ENCODE results near the gene PCNT. TPM values are rescaled to one million over a fixed set of nuclear protein-coding genes. Genes with fewer than 3 reads are reported as not detected.

The PCNT gene
- total and polyA plus RNA-seq, 2 donors (not counting 1 experiment from before 2014, with no cell fraction given) = 20.3 to 58.1 TPM

DNA sequence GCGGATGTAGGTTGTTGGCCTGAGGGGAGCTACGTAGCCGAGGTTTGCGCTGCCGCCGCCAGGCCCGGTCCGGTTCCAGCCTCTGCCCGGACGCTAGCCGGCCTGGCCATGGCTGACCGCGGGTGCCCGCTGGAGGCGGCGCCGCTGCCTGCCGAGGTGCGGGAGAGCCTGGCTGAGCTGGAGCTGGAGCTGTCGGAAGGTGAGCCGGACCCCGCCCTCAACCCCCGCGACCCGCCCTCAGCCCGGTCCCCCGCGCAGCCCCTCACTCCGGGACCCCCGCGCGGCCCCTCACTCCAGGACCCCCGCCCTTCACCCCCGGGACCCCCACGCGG lies 135.0 kb downstream of the PCNT start:
- Histone ChIP-seq H3K36me3 (replicated peaks in 1 of 2; ENCODE audit: control extremely low read depth in 1 of 2, control insufficient read depth in 1 of 2, extremely low read depth in 1 of 2, insufficient read depth in 2 of 2, low read length in 1 of 2) (peaks cover 3 to 7% of the 10 kb centered on the region in 2 experiments), H3K4me3 (ENCODE audit: control extremely low read depth in 1 of 5, extremely low read depth in 1 of 5, insufficient read depth in 1 of 5, low read depth in 2 of 5, low read length in 4 of 5) (peak overlapping the region; percentile 40 to 94 (median 90)), H3K27ac (ENCODE audit: low read length in 2 of 2) (peak overlapping the region in 1 of 2 donors; percentile 71), H3K4me2 (replicated peaks; ENCODE audit: low read depth, low read length, poor library complexity, severe bottlenecking) (peak overlapping the region; percentile 91), H3K4me1 (ENCODE audit: control insufficient read depth in 2 of 2, insufficient read depth in 2 of 2, low read length in 2 of 2) (peaks cover 16 to 23% of the 10 kb centered on the region in 2 donors), H3K79me2 (ENCODE audit: control insufficient read depth, insufficient read depth, low read length) (peaks cover 53% of the 10 kb centered on the region), H3K9ac (ENCODE audit: low read length) (peak overlapping the region; percentile 85), H3K27me3 (replicated peaks in 1 of 4; ENCODE audit: control extremely low read depth in 1 of 4, control insufficient read depth in 3 of 4, insufficient read depth in 4 of 4, low read length in 3 of 4) (no peaks in the 10 kb centered on the region), H2AFZ (ENCODE audit: insufficient read depth, low read depth, low read length, poor library complexity, severe bottlenecking) (peak overlapping the region; percentile 97), H4K20me1 (ENCODE audit: control insufficient read depth, insufficient read depth, low read length, poor library complexity, severe bottlenecking) (peaks cover 5% of the 10 kb centered on the region), H3K9me3 (ENCODE audit: control extremely low read depth in 1 of 3, control insufficient read depth in 2 of 3, insufficient read depth in 1 of 3, low read length in 2 of 3) (no peaks in the 10 kb centered on the region)
- H3K27me3 Mint-ChIP-seq = no peaks in the 10 kb centered on the region
- H3K9me3 Mint-ChIP-seq (ENCODE audit: insufficient read depth) = no peaks in the 10 kb centered on the region
- intact Hi-C loops (cut with micrococcal nuclease) = no loop called here
- peak overlapping the region; percentile 82 for H3K27ac Mint-ChIP-seq
- H3K4me3 Mint-ChIP-seq = peak overlapping the region; percentile 86
- no peak for DNase-seq
- 0% methylated on average over 32 of the region's 36 CpGs for WGBS (ENCODE audit: insufficient coverage)
- CTCF ChIA-PET = interaction anchor here (0.7 to 1.3 kb wide), 2 partner anchors 41 to 316 kb away, joined by 3 read pairs; no protein-coding TSS in a partner anchor
- POLR2A ChIA-PET = interaction anchor here (0.7 kb wide), 1 partner anchor 176 kb away, joined by 3 read pairs; the partner anchor contains the start of gene PRMT2
- no peak for ATAC-seq (ENCODE audit: low read depth)
- peaks cover 29% of the 10 kb centered on the region for H3K4me1 Mint-ChIP-seq
- TF ChIP-seq, protein P1, sequence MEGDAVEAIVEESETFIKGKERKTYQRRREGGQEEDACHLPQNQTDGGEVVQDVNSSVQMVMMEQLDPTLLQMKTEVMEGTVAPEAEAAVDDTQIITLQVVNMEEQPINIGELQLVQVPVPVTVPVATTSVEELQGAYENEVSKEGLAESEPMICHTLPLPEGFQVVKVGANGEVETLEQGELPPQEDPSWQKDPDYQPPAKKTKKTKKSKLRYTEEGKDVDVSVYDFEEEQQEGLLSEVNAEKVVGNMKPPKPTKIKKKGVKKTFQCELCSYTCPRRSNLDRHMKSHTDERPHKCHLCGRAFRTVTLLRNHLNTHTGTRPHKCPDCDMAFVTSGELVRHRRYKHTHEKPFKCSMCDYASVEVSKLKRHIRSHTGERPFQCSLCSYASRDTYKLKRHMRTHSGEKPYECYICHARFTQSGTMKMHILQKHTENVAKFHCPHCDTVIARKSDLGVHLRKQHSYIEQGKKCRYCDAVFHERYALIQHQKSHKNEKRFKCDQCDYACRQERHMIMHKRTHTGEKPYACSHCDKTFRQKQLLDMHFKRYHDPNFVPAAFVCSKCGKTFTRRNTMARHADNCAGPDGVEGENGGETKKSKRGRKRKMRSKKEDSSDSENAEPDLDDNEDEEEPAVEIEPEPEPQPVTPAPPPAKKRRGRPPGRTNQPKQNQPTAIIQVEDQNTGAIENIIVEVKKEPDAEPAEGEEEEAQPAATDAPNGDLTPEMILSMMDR (IDR thresholded peaks at IDR 0.05) = no peak

DNA sequence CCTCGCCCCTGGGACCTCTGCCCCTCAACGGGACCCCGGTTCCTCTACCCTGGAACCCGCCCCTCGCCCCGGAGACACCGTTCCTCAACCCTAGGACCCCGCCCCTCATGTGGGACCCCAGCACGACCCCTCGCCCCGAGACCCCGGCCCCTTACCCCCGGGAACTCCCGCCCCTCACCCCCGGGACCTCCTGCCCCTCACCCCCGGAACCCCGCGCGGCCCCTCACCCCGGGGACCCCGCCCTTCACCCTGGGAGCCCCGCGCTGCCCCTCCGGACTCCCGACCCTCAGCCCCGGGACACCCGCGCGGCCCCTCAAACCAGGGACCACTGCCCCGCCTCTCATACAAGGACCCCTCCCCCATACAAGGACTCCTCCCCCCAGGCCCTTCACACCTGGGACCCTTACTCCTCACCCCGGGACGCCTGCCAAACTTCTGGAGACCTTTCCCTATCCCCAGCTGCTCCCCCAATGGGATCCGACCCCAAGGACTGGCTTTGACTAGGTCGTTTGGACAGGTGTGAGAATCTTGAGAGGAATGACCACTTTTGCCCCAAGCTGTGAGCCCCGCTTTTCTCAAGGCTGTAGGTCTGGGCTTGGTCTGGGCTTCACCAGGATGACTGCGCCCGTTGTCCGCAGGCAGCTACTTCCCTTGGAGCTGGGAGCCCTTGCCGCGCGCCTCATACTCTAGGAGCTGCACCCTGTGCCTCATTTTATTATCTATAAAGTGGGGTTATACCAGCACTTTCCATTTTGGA lies 135.6 kb downstream of the PCNT start:
- Histone ChIP-seq H3K4me3 (ENCODE audit: control extremely low read depth in 1 of 5, extremely low read depth in 1 of 5, insufficient read depth in 1 of 5, low read depth in 2 of 5, low read length in 4 of 5) (peak overlapping the region in 4 of 5 experiments; percentile 54 to 94 (median 92)), H4K20me1 (ENCODE audit: control insufficient read depth, insufficient read depth, low read length, poor library complexity, severe bottlenecking) (peaks cover 5% of the 10 kb centered on the region), H3K9ac (ENCODE audit: low read length) (peak overlapping the region; percentile 85), H3K79me2 (ENCODE audit: control insufficient read depth, insufficient read depth, low read length) (peaks cover 48% of the 10 kb centered on the region), H3K4me2 (replicated peaks; ENCODE audit: low read depth, low read length, poor library complexity, severe bottlenecking) (peak overlapping the region; percentile 91), H3K4me1 (ENCODE audit: control insufficient read depth in 2 of 2, insufficient read depth in 2 of 2, low read length in 2 of 2) (peaks cover 16 to 23% of the 10 kb centered on the region in 2 donors), H3K9me3 (ENCODE audit: control extremely low read depth in 1 of 3, control insufficient read depth in 2 of 3, insufficient read depth in 1 of 3, low read length in 2 of 3) (no peaks in the 10 kb centered on the region), H3K27ac (ENCODE audit: low read length in 2 of 2) (peak overlapping the region in 1 of 2 donors; percentile 71), H3K27me3 (replicated peaks in 1 of 4; ENCODE audit: control extremely low read depth in 1 of 4, control insufficient read depth in 3 of 4, insufficient read depth in 4 of 4, low read length in 3 of 4) (no peaks in the 10 kb centered on the region), H3K36me3 (replicated peaks in 1 of 2; ENCODE audit: control extremely low read depth in 1 of 2, control insufficient read depth in 1 of 2, extremely low read depth in 1 of 2, insufficient read depth in 2 of 2, low read length in 1 of 2) (peaks cover 4 to 7% of the 10 kb centered on the region in 2 experiments), H2AFZ (ENCODE audit: insufficient read depth, low read depth, low read length, poor library complexity, severe bottlenecking) (peak overlapping the region; percentile 97)
- intact Hi-C loops (cut with micrococcal nuclease) = no loop called here
- H3K4me3 Mint-ChIP-seq = peak overlapping the region; percentile 93
- no peak for TF ChIP-seq EZH2 (IDR thresholded peaks at IDR 0.05; ENCODE audit: borderline replicate concordance, insufficient read depth, low read depth, low read length, poor library complexity, severe bottlenecking)
- TF ChIP-seq, protein P1 (IDR thresholded peaks at IDR 0.05) = no peak
- H3K27me3 Mint-ChIP-seq = no peaks in the 10 kb centered on the region
- ATAC-seq (ENCODE audit: low read depth) = no peak
- peak; percentile 36 for DNase-seq
- ChIA-PET CTCF (interaction anchor here (0.7 to 1.3 kb wide), 2 partner anchors 41 to 316 kb away, joined by 3 read pairs; no protein-coding TSS in a partner anchor), POLR2A (interaction anchor here (0.7 to 0.9 kb wide), 2 partner anchors 163 to 176 kb away, joined by 3 read pairs; partner anchors contain the start of gene PRMT2)
- no peaks in the 10 kb centered on the region for H3K9me3 Mint-ChIP-seq (ENCODE audit: insufficient read depth)
- H3K4me1 Mint-ChIP-seq = peaks cover 29% of the 10 kb centered on the region
- WGBS (ENCODE audit: insufficient coverage) = 1% methylated on average over 18 of the region's 41 CpGs
- H3K27ac Mint-ChIP-seq = peak overlapping the region; percentile 89

Measured in B cell (primary cell).